BE2C (cell line): ENCODE results near the gene ZNF750.

Experiments used
- DNase-seq: peaks from one replicate; pipeline ENCODE4 v3.0.0-alpha.2; 2020
- H3K27me3 ChIP-seq: fragments of 250-450 bp; sonication (Bioruptor Pico); 2 replicates; pipeline ENCODE4 v1.5.1; 2020; ENCODE audit warnings: mild to moderate bottlenecking
- H3K36me3 ChIP-seq: fragments of 250-450 bp; sonication (Bioruptor Pico); 2 replicates; pipeline ENCODE4 v1.5.1; 2020; ENCODE audit warnings: mild to moderate bottlenecking
- H3K4me1 ChIP-seq: fragments of 250-450 bp; sonication (Bioruptor Pico); 2 replicates; pipeline ENCODE4 v1.5.1; 2020
- H3K4me3 ChIP-seq: 2 replicates; pipeline ENCODE4 v1.5.1; 2011; ENCODE audit warnings: low read depth, low read length
- H3K9me3 ChIP-seq: fragments of 250-450 bp; sonication (Bioruptor Pico); 2 replicates; pipeline ENCODE4 v1.5.1; 2020
- CTCF ChIP-seq: IDR thresholded peaks from 2 replicates; pipeline ENCODE4 v1.5.1; 2012; ENCODE audit warnings: mild to moderate bottlenecking, low read depth, low read length

The ZNF750 gene

GRCh38 chr17:82821554-82821953, 18.3 kb downstream of the ZNF750 start:
- DNase-seq: no peak
- Histone ChIP-seq H3K27me3 (no peaks in the 10 kb centered on the region), H3K4me1 (no peaks in the 10 kb centered on the region), H3K36me3 (peaks cover 3% of the 10 kb centered on the region), H3K9me3 (no peaks in the 10 kb centered on the region), H3K4me3 (no peak overlapping the region)
- TF ChIP-seq CTCF: no peak

GRCh38 chr17:82820278-82821251, 19.3 kb downstream of the ZNF750 start:
- TF ChIP-seq CTCF: no peak
- Histone ChIP-seq H3K27me3 (no peaks in the 10 kb centered on the region), H3K36me3 (peaks cover 7% of the 10 kb centered on the region), H3K9me3 (no peaks in the 10 kb centered on the region), H3K4me1 (no peaks in the 10 kb centered on the region), H3K4me3 (no peak overlapping the region)
- no peak for DNase-seq

GRCh38 chr17:82817947-82818346, 21.9 kb downstream of the ZNF750 start:
- no peaks in the 10 kb centered on the region for H3K4me1 ChIP-seq
- no peak for DNase-seq
- peaks cover 12% of the 10 kb centered on the region for H3K36me3 ChIP-seq

GRCh38 chr17:82816358-82816757, 23.5 kb downstream of the ZNF750 start:
- Histone ChIP-seq H3K27me3 (no peaks in the 10 kb centered on the region), H3K9me3 (no peaks in the 10 kb centered on the region), H3K36me3 (peaks cover 12% of the 10 kb centered on the region), H3K4me3 (no peak overlapping the region), H3K4me1 (no peaks in the 10 kb centered on the region)
- TF ChIP-seq CTCF: no peak
- no peak for DNase-seq

More at GRCh38 chr17:82817947-82818346, 21.9 kb downstream of the ZNF750 start:
- TF ChIP-seq CTCF: no peak
- H3K4me3 ChIP-seq: no peak overlapping the region
- no peaks in the 10 kb centered on the region for H3K9me3 ChIP-seq
- H3K27me3 ChIP-seq: no peaks in the 10 kb centered on the region

- Histone ChIP-seq H3K4me3 (no peak overlapping the region), H3K4me1 (no peaks in the 10 kb centered on the region), H3K9me3 (no peaks in the 10 kb centered on the region), H3K27me3 (no peaks in the 10 kb centered on the region), H3K36me3 (peaks cover 14% of the 10 kb centered on the region)
- no peak for TF ChIP-seq CTCF
- DNase-seq: no peak
These were observed 24.0 kb downstream of the ZNF750 start for GRCh38 chr17:82815790-82816305.

GRCh38 chr17:82815354-82815753, 24.5 kb downstream of the ZNF750 start:
- DNase-seq: no peak
- no peaks in the 10 kb centered on the region for H3K9me3 ChIP-seq
- no peak overlapping the region for H3K4me3 ChIP-seq
- H3K27me3 ChIP-seq: no peaks in the 10 kb centered on the region
- no peak for TF ChIP-seq CTCF
- no peaks in the 10 kb centered on the region for H3K4me1 ChIP-seq
- H3K36me3 ChIP-seq: peaks cover 18% of the 10 kb centered on the region
